Activated naive CD4-positive, alpha-beta T cell treated with anti-CD3 and anti-CD28 coated beads, Interleukin-2, amount 50 U/mL, for 72 hours (primary cell): ENCODE results near the gene MAPK7. TPM values are rescaled to one million over a fixed set of nuclear protein-coding genes. Genes with fewer than 3 reads are reported as not detected.

Experiments used
- ATAC-seq, 2 donors: fragments of 150-1000 bp; cut with Tn5 transposase; 2 replicates each; pipeline ENCODE4 v1.10.0; 2021; ENCODE audit warnings: mild to moderate bottlenecking in 2 of 2, moderate library complexity in 2 of 2
- DNase-seq, 2 donors: peaks; one replicate each; pipeline ENCODE4 v3.0.0; 2021 to 2022; ENCODE audit warnings: low spot score in 2 of 2
- H3K27ac Mint-ChIP-seq, 2 donors: one replicate each; pipeline ENCODE4 v1.8.0; 2022; ENCODE audit warnings: mild to moderate bottlenecking in 2 of 2, mixed read lengths in 2 of 2
- H3K36me3 Mint-ChIP-seq, 2 donors: one replicate each; pipeline ENCODE4 v1.8.0; 2022; ENCODE audit warnings: mixed read lengths in 2 of 2
- H3K9me3 Mint-ChIP-seq, 2 donors: one replicate each; pipeline ENCODE4 v1.8.0; 2022; ENCODE audit warnings: mixed read lengths in 2 of 2
- total RNA-seq, 2 donors: library from RNA; stranded (reverse); gene quantifications; one replicate each; pipeline ENCODE4 v1.2.3, GENCODE V29; 2022

The MAPK7 gene
- total RNA-seq, 2 donors from 2014 or later: 9.1 to 33.4 TPM

- no peak for ATAC-seq
- DNase-seq: no peak
- H3K9me3 Mint-ChIP-seq: no peaks in the 10 kb centered on the region
- no peak overlapping the region for H3K27ac Mint-ChIP-seq
- H3K36me3 Mint-ChIP-seq: no peaks in the 10 kb centered on the region
Observed at GRCh38 chr17:19354748-19355147, 23.6 kb upstream of the MAPK7 start.

GRCh38 chr17:19357351-19357750, 20.9 kb upstream of the MAPK7 start:
- ATAC-seq: no peak
- H3K27ac Mint-ChIP-seq: peak overlapping the region in 1 of 2 donors; percentile 86
- no peak for DNase-seq
- H3K36me3 Mint-ChIP-seq: no peaks in the 10 kb centered on the region
- no peaks in the 10 kb centered on the region for H3K9me3 Mint-ChIP-seq

GRCh38 chr17:19357761-19358160, 20.5 kb upstream of the MAPK7 start:
- Mint-ChIP-seq H3K36me3 (no peaks in the 10 kb centered on the region), H3K27ac (no peak overlapping the region), H3K9me3 (no peaks in the 10 kb centered on the region)
- DNase-seq (no peak), ATAC-seq (no peak)

GRCh38 chr17:19359151-19359550, 19.1 kb upstream of the MAPK7 start:
- Mint-ChIP-seq H3K9me3 (no peaks in the 10 kb centered on the region), H3K27ac (peak overlapping the region in 1 of 2 donors; percentile 5), H3K36me3 (no peaks in the 10 kb centered on the region)
- no peak for DNase-seq
- no peak for ATAC-seq

- DNase-seq (no peak), ATAC-seq (no peak)
- Mint-ChIP-seq H3K27ac (no peak overlapping the region), H3K9me3 (no peaks in the 10 kb centered on the region), H3K36me3 (no peaks in the 10 kb centered on the region)
Observed at GRCh38 chr17:19359856-19360255, 18.4 kb upstream of the MAPK7 start.

- no peaks in the 10 kb centered on the region for H3K9me3 Mint-ChIP-seq
- DNase-seq (no peak), ATAC-seq (no peak)
Observed at GRCh38 chr17:19360772-19361171, 17.5 kb upstream of the MAPK7 start.

GRCh38 chr17:19361326-19361725, 17.0 kb upstream of the MAPK7 start:
- H3K36me3 Mint-ChIP-seq: no peaks in the 10 kb centered on the region
- ATAC-seq (no peak), DNase-seq (no peak)
- H3K27ac Mint-ChIP-seq: no peak overlapping the region
- no peaks in the 10 kb centered on the region for H3K9me3 Mint-ChIP-seq

More at GRCh38 chr17:19360772-19361171, 17.5 kb upstream of the MAPK7 start:
- Mint-ChIP-seq H3K27ac (no peak overlapping the region), H3K36me3 (no peaks in the 10 kb centered on the region)

- Mint-ChIP-seq H3K27ac (no peak overlapping the region), H3K36me3 (no peaks in the 10 kb centered on the region), H3K9me3 (no peaks in the 10 kb centered on the region)
- DNase-seq: no peak
- ATAC-seq: no peak
Observed at GRCh38 chr17:19361944-19362276, 16.4 kb upstream of the MAPK7 start.

- ATAC-seq (peak; percentile 89 to 90), DNase-seq (peak; percentile 88 to 93)
- Mint-ChIP-seq H3K9me3 (no peaks in the 10 kb centered on the region), H3K27ac (peak within 1 kb of the TSS in 1 of 2 donors; percentile 36), H3K36me3 (no peaks in the 10 kb centered on the region)
Observed at GRCh38 chr17:19362277-19363113, 15.8 kb upstream of the MAPK7 start, which contains the start of gene B9D1. B9D1 (minus strand) TSS chr17:19362723; CDS start chr17:19362569, 154 bp downstream.

- H3K9me3 Mint-ChIP-seq: no peaks in the 10 kb centered on the region
- no peaks in the 10 kb centered on the region for H3K36me3 Mint-ChIP-seq
- ATAC-seq (no peak), DNase-seq (no peak)
- H3K27ac Mint-ChIP-seq: peak overlapping the region in 1 of 2 donors; percentile 36
Observed at GRCh38 chr17:19363114-19363438, 15.2 kb upstream of the MAPK7 start.

- H3K36me3 Mint-ChIP-seq: no peaks in the 10 kb centered on the region
- ATAC-seq: no peak
- no peaks in the 10 kb centered on the region for H3K9me3 Mint-ChIP-seq
- no peak for DNase-seq
- no peak overlapping the region for H3K27ac Mint-ChIP-seq
Observed at GRCh38 chr17:19363460-19364035, 14.8 kb upstream of the MAPK7 start.

- no peak for ATAC-seq
- Mint-ChIP-seq H3K27ac (no peak overlapping the region), H3K36me3 (no peaks in the 10 kb centered on the region), H3K9me3 (no peaks in the 10 kb centered on the region)
- no peak for DNase-seq
Observed at GRCh38 chr17:19364699-19365498, 13.4 kb upstream of the MAPK7 start.

- no peak for ATAC-seq
- Mint-ChIP-seq H3K9me3 (no peaks in the 10 kb centered on the region), H3K27ac (no peak overlapping the region), H3K36me3 (no peaks in the 10 kb centered on the region)
- no peak for DNase-seq
Observed at GRCh38 chr17:19365499-19365817, 12.8 kb upstream of the MAPK7 start.

GRCh38 chr17:19365833-19366636, 12.3 kb upstream of the MAPK7 start:
- no peak for ATAC-seq
- DNase-seq: no peak
- H3K27ac Mint-ChIP-seq: peak overlapping the region in 1 of 2 donors; percentile 29
- no peaks in the 10 kb centered on the region for H3K36me3 Mint-ChIP-seq
- H3K9me3 Mint-ChIP-seq: no peaks in the 10 kb centered on the region

GRCh38 chr17:19366637-19366972, 11.7 kb upstream of the MAPK7 start:
- Mint-ChIP-seq H3K36me3 (no peaks in the 10 kb centered on the region), H3K9me3 (no peaks in the 10 kb centered on the region), H3K27ac (no peak overlapping the region)
- ATAC-seq: no peak
- no peak for DNase-seq

- H3K9me3 Mint-ChIP-seq: no peaks in the 10 kb centered on the region
- no peak for ATAC-seq
- DNase-seq: no peak
- no peak overlapping the region for H3K27ac Mint-ChIP-seq
- H3K36me3 Mint-ChIP-seq: no peaks in the 10 kb centered on the region
Observed at GRCh38 chr17:19368229-19368628, 10.1 kb upstream of the MAPK7 start.
